BLaER1 (cell line): ENCODE data around the gene TMEM59L.

Experiments used
- H3K27ac ChIP-seq: shearing (Covaris generic); formaldehyde crosslinking; 2 replicates; pipeline ENCODE4 v1.8.1; 2022
- H3K27me3 ChIP-seq: shearing (Covaris generic); formaldehyde crosslinking; 2 replicates; pipeline ENCODE4 v1.8.1; 2022
- H3K36me3 ChIP-seq: shearing (Covaris generic); formaldehyde crosslinking; 2 replicates; pipeline ENCODE4 v1.8.1; 2022
- H3K4me1 ChIP-seq: shearing (Covaris generic); formaldehyde crosslinking; 2 replicates; pipeline ENCODE4 v1.8.1; 2022
- H3K4me2 ChIP-seq: shearing (Covaris generic); formaldehyde crosslinking; 2 replicates; pipeline ENCODE4 v1.8.1; 2022
- H3K4me3 ChIP-seq: shearing (Covaris generic); formaldehyde crosslinking; 2 replicates; pipeline ENCODE4 v1.8.1; 2022
- H3K9ac ChIP-seq: shearing (Covaris generic); formaldehyde crosslinking; 2 replicates; pipeline ENCODE4 v1.8.1; 2022
- H3K9me3 ChIP-seq: shearing (Covaris generic); formaldehyde crosslinking; 2 replicates; pipeline ENCODE4 v1.8.1; 2022
- H4K20me1 ChIP-seq: shearing (Covaris generic); formaldehyde crosslinking; 2 replicates; pipeline ENCODE4 v1.8.1; 2022
- Cebpa-rat ChIP-seq: shearing (Covaris generic); IDR thresholded peaks from 2 replicates; pipeline ENCODE4 v1.8.1; 2022

Gene TMEM59L

GRCh38 chr19:18656337-18657086, 43.8 kb downstream of the TMEM59L start:
- Histone ChIP-seq H3K9ac (peak overlapping the region; percentile 53; the same call in 1 of the 2 replicates), H3K27me3 (no peaks in the 10 kb centered on the region), H3K4me3 (peak overlapping the region; percentile 36; the same call in 1 of the 2 replicates), H3K9me3 (no peaks in the 10 kb centered on the region), H3K27ac (0 out of 2 replicates have a peak overlapping the region, but pooled peaks have one; percentile 13), H3K4me2 (peak overlapping the region; percentile 89), H3K4me1 (peaks cover 72% of the 10 kb centered on the region), H3K36me3 (no peaks in the 10 kb centered on the region; the same call in 1 of the 2 replicates), H4K20me1 (peaks cover 84% of the 10 kb centered on the region)
- TF ChIP-seq Cebpa-rat: no peak

DNA sequence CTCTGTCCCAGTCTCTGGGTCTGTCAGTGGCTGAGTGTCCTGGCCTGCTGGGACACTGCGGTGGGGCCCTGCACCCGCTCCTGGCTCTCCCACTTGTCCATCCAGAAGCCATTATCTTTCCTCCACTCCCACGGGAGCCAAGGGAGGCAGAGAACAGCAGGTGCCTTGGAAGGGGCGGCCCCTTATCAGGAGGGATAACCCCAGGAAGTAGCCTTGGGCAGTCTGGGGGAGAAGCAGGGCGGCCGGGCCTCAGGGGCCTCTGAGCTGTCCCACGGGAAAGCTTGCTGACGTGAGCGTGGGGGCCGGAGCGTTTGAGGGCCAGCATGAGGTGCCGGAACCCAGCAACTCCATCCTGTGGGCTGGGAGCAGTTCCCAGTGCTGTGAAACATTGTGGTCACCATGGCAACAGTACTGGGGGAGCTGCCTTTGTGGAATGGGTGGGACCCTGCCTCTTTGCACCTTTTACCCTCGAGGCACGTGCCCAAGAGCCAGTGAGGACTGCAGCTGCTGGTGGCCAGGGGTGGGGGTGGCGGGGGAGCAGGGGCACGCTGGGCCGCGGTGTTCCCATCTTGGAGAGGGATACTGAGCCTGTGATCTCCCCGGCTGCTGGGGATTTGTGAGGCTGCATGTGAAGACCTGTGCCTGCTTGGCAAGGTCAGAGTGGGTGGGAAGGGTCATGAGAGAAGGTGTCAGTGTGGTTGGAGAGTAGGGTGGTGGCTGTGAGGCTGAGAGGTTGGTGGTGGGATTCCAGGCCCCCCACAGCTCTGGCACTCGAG, 45.1 kb downstream of the TMEM59L start:
- no peak for TF ChIP-seq Cebpa-rat
- Histone ChIP-seq H3K27me3 (no peaks in the 10 kb centered on the region), H3K9me3 (no peaks in the 10 kb centered on the region), H3K36me3 (no peaks in the 10 kb centered on the region; the same call in 1 of the 2 replicates), H3K9ac (0 out of 2 replicates have a peak overlapping the region, but pooled peaks have one; percentile 67), H3K4me2 (peak overlapping the region; percentile 89), H3K4me3 (peak overlapping the region; percentile 36; the same call in 1 of the 2 replicates), H4K20me1 (peaks cover 84% of the 10 kb centered on the region), H3K27ac (peak overlapping the region; percentile 74; the same call in 1 of the 2 replicates), H3K4me1 (peaks cover 74% of the 10 kb centered on the region)

- Histone ChIP-seq H3K27ac (peak overlapping the region; percentile 74), H3K4me1 (peaks cover 80% of the 10 kb centered on the region)
These were observed 45.7 kb downstream of the TMEM59L start for GRCh38 chr19:18658366-18658855.

DNA sequence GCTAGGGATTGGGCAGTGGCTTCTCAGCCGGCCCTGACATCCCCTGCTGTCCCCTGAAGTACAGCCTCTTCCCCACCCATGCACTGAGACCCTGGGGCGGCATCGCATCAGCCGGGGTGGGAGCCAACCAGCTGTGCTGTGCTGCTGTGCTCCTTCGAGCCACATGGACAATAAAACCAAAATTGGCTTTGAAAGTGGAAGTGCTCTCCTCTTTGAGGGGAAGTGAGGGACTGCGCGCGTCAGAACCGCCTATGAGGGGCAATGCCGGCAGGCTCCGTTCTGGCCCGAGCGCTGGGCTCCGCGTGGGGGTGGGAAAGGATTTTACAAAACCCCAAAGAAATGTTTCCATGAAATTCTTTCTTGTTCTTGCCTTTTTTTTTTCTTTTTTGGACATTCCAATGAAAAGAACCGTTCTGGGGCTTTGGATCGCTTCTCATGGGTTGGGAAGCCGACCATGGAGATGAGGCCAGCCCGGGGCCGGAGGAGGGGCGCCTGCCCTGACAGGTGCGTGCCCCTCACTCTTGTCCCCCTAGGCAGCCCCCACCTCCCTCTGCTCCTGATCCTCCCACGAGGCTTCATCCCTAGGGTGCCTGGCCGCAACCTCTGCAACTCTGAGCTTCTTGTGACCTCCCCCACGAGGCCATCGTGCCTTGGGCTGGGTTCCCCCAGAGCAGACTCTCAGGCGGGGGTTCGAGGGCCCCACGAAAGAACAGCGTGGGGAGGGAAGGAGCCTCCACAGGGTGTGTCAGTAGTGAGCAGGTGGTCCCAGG, 46.8 kb downstream of the TMEM59L start:
- H3K4me2 ChIP-seq: peak overlapping the region; percentile 89

More at GRCh38 chr19:18658366-18658855, 45.7 kb downstream of the TMEM59L start:
- Histone ChIP-seq H3K36me3 (no peaks in the 10 kb centered on the region; the same call in 1 of the 2 replicates), H3K27me3 (no peaks in the 10 kb centered on the region), H3K4me3 (no peak overlapping the region; the same call in 1 of the 2 replicates), H4K20me1 (peaks cover 88% of the 10 kb centered on the region), H3K4me2 (peak overlapping the region; percentile 89), H3K9me3 (no peaks in the 10 kb centered on the region), H3K9ac (peak overlapping the region; percentile 67; the same call in 1 of the 2 replicates)
- no peak for TF ChIP-seq Cebpa-rat

DNA sequence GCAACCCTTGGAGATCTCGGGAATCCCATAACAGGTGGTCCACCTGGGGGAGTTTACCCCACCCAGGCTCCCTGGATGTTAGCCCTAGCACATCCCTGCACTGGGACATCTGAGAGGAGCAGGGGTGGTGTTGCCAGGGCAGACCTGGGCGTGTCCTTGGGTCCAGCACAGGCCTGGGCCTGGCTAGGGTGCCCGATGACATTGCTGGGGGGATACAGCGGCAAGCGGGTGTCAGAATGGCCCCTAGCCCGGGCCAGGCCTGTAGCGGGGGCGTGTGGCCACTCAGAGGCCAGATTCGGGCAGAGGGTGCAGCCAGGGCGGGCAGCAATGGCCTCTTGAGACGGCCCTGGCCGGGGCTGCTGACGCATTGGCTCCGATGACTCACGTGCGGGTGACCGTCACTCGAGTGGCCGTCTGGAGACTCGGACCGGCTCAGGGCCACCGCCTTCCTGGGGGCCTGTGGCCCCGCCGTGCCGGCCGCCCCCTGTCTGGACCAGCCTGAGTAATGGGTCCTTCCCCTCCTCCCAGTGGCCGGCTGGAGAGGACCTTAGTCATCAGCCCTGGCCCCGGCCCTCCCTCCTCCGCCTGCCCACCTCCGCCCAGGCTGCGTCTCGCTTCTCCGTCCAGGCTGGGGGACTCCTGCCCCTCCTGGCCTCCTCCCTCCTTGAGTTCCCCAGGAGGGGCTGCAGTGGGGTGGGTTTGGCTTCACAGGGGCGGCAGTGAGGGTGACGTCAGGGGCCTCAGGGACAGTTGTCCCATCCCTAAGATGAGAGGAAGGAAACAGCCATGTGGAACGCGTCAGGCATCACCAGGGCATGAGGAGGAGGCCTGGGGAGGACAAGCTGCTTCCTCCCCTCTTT, 47.6 kb downstream of the TMEM59L start:
- Histone ChIP-seq H3K9me3 (no peaks in the 10 kb centered on the region), H3K9ac (peak overlapping the region; percentile 61), H3K4me2 (peak overlapping the region; percentile 89), H3K4me1 (peaks cover 99% of the 10 kb centered on the region), H3K36me3 (no peaks in the 10 kb centered on the region), H3K27ac (peak overlapping the region; percentile 74), H3K4me3 (peak overlapping the region; percentile 40), H3K27me3 (no peaks in the 10 kb centered on the region), H4K20me1 (peaks cover 95% of the 10 kb centered on the region)
- no peak for TF ChIP-seq Cebpa-rat

More for the DNA sequence above, 46.8 kb downstream of the TMEM59L start:
- H3K27ac ChIP-seq: peak overlapping the region; percentile 74
- H3K36me3 ChIP-seq: no peaks in the 10 kb centered on the region; the same call in 1 of the 2 replicates
- H4K20me1 ChIP-seq: peaks cover 95% of the 10 kb centered on the region
- peak overlapping the region; percentile 67; the same call in 1 of the 2 replicates for H3K9ac ChIP-seq
- no peak for TF ChIP-seq Cebpa-rat
- H3K27me3 ChIP-seq: no peaks in the 10 kb centered on the region
- H3K4me3 ChIP-seq: peak overlapping the region; percentile 40
- H3K4me1 ChIP-seq: peaks cover 90% of the 10 kb centered on the region
- no peaks in the 10 kb centered on the region for H3K9me3 ChIP-seq

DNA sequence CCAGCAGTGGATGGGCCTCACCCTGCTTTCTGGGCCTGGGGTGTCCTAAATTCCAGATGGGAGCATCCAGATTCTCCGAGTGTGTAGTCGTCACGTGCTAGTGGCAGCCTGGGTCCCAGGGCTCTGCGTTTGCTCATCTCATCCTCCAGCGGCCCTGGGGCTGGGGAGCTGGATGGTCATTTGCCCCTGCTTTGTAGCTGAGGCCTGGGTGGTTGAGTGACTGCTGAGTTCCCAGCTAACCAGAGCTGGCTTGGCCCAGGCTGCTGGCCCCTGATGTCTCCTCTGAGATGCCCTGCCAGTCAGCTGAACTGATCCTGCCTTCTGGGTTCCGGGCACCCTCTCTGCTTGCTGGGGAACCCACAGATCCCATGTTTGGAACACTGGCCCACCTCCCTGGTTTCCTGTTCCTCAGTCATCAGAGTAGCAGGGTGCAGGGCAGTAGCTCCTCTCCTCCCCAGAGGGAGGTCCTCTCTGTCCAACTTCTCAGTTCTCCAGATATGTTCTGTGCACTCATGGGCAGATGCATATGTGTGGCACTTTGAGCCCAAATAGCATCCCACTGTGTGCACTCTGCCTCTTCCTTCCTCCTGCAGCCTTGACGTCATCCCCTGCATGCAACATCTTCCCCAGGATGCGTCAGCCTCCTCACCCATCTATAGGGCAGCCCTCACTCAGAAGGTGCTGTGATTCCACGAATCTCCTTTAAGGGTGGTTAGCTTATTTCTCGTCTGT, 48.4 kb downstream of the TMEM59L start:
- H3K9ac ChIP-seq: peak overlapping the region; percentile 61
- H3K4me2 ChIP-seq: peak overlapping the region; percentile 89

GRCh38 chr19:18662972-18663732, 50.5 kb downstream of the TMEM59L start:
- TF ChIP-seq Cebpa-rat: no peak
- Histone ChIP-seq H3K4me2 (peak overlapping the region; percentile 89), H3K27me3 (no peaks in the 10 kb centered on the region), H4K20me1 (peaks cover 97% of the 10 kb centered on the region), H3K36me3 (peaks cover 11% of the 10 kb centered on the region), H3K9ac (no peak overlapping the region), H3K27ac (no peak overlapping the region), H3K4me1 (peaks cover 100% of the 10 kb centered on the region), H3K4me3 (no peak overlapping the region), H3K9me3 (no peaks in the 10 kb centered on the region)

More for the DNA sequence above, 48.4 kb downstream of the TMEM59L start:
- H4K20me1 ChIP-seq: peaks cover 95% of the 10 kb centered on the region
- H3K4me3 ChIP-seq: peak overlapping the region; percentile 17; the same call in 1 of the 2 replicates
- H3K27me3 ChIP-seq: no peaks in the 10 kb centered on the region
- H3K4me1 ChIP-seq: peaks cover 99% of the 10 kb centered on the region
- TF ChIP-seq Cebpa-rat: no peak
- H3K27ac ChIP-seq: peak overlapping the region; percentile 74
- H3K9me3 ChIP-seq: no peaks in the 10 kb centered on the region
- 0 out of 2 replicates have a peak, but pooled peaks cover 3% of the 10 kb centered on the region for H3K36me3 ChIP-seq
